GM12892 (cell line): ENCODE measurements around the gene CCDC127.

ENCODE experiments used
- POLR2A ChIP-seq: IDR thresholded peaks from 2 replicates; pipeline ENCODE4 v1.6.1; 2011; ENCODE audit warnings: low read depth, low read length, control low read depth
- POLR2AphosphoS5 ChIP-seq: IDR thresholded peaks from 2 replicates; pipeline ENCODE4 v1.6.1; 2011; ENCODE audit warnings: low read depth, low read length, control low read depth
- TAF1 ChIP-seq: IDR thresholded peaks from 2 replicates; pipeline ENCODE4 v1.6.1; 2011; ENCODE audit warnings: low read depth, mild to moderate bottlenecking, control low read depth, low read length, borderline replicate concordance

- TF ChIP-seq POLR2A (no peak), TAF1 (no peak), POLR2AphosphoS5 (no peak)
These were observed 39.2 kb upstream of the CCDC127 start for GRCh38 chr5:257148-257547.
